NCI-H146 treated with DMSO at 0.1 percent for 48 hours (cell line): ENCODE results near the gene KDM2A.
"Not testable (repeated sequence)": the region's sequence is repeated elsewhere in the genome, so short reads cannot be mapped to it uniquely, and the experiment has no call there.

ENCODE experiments used
- DNase-seq: peaks from one replicate; lab custom pipeline; 2025; ENCODE audit not compliant: unreplicated experiment; lab: John Stamatoyannopoulos, UW

The KDM2A gene

GRCh38 chr11:67117672-67118180 is 1.3 kb upstream of the KDM2A start:
- no peak for DNase-seq

DNA sequence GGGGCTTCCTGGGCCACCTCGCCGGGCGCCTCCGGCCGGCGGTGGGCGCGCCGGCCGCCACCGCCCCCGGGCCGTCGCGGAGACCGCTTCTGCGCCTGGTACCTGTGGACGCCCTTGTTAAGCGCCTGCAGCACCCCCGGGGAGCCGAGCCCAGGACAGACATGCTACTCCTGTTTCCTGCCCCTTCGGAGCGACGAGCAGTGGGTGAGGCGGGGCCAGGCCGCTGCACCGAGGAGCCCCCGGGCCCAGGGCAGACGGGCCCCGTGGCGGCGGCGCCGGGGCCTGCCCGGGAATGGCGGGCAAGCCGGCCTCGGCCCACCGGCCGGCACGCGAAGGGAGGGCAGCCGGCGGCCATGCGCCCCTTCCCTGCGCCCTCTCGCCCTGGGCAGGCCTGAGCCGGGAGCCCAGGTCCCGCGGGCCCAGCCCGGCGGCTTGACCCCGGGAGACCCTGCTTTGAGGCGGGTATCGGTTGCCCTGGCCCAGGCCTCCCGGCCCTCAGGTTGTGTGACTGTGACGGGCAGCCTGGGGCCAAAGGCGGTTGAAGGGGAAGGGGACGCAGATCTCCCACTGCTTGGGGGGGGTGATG is 789 bp upstream of the KDM2A start:
- no peak for DNase-seq

- no peak for DNase-seq
Measured at GRCh38 chr11:67119585-67120391, 725 bp downstream of the KDM2A start.

DNA sequence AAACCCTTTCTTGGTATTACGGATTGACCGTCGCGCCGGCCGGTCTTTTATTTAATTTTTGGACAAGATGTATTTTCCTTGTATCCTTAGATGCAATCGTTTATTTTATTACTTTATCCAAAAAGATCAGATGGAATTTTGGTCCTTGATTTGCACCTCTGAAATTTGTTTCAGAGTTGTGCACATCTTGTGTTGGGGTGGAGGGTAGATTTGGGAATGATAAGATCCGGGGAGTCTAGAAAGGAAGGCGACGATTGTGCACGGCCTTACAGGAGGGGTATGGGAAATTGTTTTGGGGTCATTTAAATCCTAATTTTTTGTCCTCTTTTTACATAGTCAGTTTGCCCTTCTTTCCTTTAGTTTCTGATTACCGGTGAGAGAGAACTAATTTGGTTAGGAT is 1.4 kb downstream of the KDM2A start:
- no peak for DNase-seq

GRCh38 chr11:67120881-67121710 is 2.0 kb downstream of the KDM2A start:
- DNase-seq, result no peak

- not testable (repeated sequence) for DNase-seq
Measured at GRCh38 chr11:67123801-67124200, 4.7 kb downstream of the KDM2A start.

- not testable (repeated sequence) for DNase-seq
Measured at GRCh38 chr11:67126243-67126642, 7.2 kb downstream of the KDM2A start.

DNA sequence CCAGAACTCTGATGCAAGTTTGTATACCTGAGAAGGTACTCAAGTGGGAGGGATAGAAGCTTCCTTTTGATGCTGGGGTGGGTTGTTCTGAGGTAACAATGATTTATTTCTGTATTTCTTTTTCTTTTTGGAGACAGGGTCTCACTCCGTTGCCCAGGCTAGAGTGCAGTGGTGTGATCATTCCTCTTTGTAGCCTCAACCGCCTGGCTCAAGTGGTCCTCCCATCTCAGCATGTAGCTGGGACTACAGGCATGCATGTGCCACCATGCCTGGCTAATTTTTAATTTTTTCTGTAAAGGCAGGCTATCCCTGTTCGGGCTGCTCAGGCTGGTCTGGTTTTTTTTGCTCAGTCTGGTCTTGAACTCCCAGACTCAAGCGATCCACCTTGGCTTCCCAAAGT is 7.9 kb downstream of the KDM2A start:
- no peak for DNase-seq

- not testable (repeated sequence) for DNase-seq
Measured at GRCh38 chr11:67130861-67131260, 11.8 kb downstream of the KDM2A start.

- no peak for DNase-seq
Measured at GRCh38 chr11:67136156-67136555, 17.1 kb downstream of the KDM2A start.

DNA sequence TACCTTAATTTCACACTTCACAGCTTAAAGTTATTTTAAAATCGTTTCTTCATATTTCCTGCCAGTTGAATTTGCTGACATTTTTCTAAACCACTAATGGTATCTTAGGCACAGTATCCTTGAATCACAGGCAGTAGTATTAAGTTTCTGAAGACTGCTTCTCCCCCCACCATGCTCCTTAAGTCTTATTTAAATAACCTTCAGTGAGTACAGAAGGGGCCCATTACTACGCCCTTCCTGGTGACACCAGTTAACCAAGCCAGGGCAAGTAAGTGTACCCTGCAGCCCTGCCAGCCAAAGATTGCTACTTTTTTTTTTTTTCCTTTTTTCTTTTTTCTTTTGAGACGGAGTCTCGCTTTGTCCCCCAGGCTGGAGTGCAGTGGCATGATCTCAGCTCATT is 19.9 kb downstream of the KDM2A start:
- no peak for DNase-seq

- no peak for DNase-seq
Measured at GRCh38 chr11:67146516-67147226, 27.6 kb downstream of the KDM2A start.

DNA sequence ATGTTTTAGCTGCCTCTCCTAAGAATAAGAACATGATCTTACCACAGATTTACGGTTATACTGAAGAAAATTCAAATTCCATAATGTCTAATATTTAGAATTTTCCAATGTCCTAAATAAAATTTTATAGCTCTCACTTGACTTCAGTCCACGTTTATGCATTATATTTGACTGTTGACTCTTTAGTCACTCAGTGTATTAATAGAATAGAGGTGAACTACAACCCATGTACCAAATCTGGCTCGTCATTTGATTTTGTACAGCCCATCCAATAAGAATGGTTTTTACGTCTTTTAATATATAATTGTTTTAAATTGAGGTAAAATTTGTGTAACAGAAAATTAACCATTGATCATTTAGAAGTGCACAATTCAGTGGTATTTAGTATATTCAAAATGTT is 34.9 kb downstream of the KDM2A start:
- no peak for DNase-seq

- no peak for DNase-seq
Measured at GRCh38 chr11:67154726-67155125, 35.7 kb downstream of the KDM2A start.

DNA sequence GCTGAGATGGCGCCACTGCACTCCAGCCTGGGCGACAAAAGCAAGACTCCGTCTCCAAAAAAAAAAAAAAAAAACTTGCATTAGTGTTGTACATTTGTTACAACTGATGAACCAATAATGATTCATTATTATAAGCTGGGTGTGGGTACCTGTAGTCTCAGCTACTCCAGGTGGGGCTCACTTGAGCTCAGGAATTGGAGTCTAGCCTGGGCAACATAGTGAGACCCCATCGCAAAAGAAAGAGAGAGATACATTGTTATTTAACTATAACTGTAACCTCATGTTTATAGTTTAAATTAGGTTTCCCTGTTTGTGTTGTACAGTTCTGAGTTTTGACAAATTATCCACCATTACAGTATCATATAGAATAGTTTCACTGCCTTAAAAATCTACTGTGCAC is 38.6 kb downstream of the KDM2A start:
- DNase-seq, result no peak

DNA sequence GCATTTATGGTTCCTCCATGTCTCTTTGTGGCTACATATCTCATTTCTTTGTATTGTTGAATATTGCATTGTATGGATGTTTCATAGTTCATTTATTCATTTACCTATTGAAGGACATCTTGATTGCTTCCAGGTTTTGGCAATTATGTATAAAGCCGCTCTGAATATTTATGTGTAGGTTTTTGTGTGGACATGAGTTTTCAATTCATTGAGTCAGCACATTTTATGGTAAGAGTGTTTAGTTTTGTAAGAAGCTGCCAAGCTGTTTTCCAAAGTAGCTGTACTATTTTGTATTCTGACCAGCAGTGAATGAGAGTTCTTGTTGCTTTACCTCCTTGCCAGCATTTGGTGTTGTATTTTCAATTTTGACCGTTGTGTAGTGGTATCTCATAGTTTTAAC is 39.2 kb downstream of the KDM2A start:
- DNase-seq, result no peak

- DNase-seq, result no peak
Measured at GRCh38 chr11:67160045-67160444, 41.0 kb downstream of the KDM2A start.

DNA sequence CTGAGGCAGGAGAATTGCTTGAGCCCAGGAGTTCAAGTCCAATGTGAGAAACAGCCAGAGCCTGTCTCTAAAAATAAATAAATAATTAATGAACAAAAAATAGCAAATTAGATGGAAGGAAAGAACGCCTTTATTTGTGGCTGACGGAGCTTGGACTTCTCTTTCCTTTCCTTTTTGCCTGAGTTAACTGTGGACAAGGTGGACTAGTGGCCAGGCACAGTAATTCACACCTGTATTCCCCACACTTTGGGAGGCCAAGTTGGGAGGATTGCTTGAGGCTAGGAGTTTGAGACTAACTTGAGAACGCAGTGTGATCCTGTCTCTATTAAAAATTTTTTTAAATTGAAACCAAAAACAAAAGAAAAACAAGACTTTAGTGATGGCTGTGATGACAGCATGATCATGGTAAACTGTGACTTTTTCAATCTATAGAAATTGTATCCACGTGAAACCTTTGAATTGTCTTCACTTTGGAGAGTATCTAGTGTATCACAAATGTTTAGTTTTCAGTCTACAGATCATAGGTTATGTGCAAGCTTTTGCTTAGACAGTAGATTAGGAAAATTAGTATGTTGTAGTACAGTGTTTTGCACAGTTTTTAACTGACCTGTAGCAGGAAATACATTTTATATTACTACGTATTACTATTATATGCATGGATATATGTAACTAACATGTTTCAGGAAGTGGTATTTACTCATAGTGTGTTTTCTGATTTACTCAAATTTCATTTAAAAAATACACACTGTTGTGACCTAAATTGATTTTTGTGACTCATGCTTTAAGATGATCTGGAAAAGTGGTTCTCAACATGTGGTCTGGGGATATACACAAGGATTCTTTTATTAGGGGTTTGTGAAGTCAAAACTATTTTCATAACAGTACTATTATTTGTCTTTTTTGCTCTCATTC is 42.1 kb downstream of the KDM2A start:
- no peak for DNase-seq

- DNase-seq, result no peak
Measured at GRCh38 chr11:67163006-67163405, 43.9 kb downstream of the KDM2A start.

DNA sequence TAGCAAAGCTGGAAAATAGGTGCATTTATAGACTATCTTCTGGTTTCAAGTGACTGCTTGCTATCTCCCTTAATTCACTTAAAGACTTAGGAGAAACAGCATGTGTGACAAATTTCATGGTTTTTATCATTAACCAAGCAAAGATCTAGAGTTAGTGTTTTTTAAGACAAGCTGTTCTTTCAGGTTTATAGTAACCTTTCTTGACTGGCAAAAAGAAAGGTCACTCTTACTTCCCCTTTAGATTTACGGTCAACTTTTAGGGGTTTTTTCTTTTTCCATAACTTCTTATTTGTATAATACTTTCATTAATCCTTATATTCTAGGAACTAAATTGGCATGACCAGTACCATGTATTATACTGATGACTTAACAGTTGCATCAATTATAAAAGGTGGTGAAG is 46.6 kb downstream of the KDM2A start:
- DNase-seq, result no peak
